ENCODE measurements around the gene SLC9C1.

SLC9C1 gene

GRCh38 chr3:112097378-112097777 lies 196.6 kb downstream of the SLC9C1 start:
- peak; percentile 35 for DNase-seq

DNA sequence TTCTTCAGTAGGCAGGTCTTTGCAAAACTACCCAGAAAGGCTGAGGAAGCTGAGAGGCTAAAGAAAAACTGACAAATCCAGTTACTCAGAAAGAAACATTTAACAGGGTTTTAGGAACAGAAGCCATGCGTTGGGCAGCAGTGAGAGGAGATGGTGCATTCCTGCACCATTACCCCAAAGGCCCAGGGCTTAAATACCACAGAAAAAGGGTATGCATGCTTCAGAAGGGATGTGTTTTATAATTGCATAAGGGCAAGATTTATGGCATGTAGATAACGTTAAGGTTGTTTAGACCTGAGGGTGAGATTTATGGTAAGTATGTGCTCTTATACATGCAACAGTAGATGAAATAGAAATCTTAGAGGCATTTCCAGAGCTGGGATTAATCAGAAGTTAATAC lies 197.8 kb downstream of the SLC9C1 start:
- DNase-seq: no peak

GRCh38 chr3:112095731-112096130 lies 198.3 kb downstream of the SLC9C1 start:
- no peak for DNase-seq

DNA sequence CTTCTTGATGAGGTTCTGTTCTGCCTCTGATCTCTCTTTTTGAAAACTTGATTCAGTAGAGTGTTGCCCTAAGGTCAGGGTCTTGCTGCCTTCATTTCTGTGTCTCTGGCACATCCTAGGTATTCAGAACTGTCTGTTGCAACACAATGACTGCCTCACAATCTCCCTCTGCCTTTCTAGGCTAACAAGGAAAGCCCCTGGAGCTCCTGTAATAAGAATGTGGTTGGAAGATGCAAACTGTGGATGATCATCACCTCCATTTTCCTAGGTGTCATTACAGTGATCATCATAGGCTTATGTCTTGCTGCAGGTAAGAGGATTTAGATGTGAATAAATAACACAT lies 200.9 kb downstream of the SLC9C1 start:
- no peak for DNase-seq

DNA sequence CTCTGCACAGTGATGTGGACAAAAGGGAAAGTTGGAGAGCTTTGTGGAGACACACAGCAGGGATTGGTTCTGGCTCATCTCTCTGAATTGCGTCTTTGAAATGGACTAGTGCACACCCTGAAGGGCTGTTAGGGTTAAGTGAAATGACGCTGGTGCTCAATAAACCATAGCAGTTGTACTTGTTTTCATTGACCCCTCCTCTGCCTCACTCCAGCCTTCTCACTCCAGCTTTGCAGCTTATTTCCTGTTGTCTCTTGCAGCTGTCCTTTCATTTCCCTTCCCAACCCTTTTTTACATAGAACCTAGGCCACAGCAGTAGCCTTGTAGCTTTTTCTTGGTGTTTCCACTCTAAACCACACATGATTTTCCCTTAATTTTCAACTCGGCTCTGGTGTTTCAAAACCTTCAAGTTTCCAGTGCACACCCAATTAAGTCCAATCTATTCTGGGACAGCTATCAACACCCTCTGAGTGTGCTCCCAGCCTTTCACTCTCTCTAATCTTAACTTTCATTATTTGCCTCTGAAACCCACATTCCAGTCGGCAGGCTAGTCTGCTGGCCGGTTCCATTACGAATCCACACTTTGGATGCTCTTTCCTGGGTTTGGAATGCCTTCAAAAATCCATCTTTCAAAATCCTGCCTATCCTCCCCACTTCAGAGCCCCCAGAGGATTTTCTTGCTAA lies 201.4 kb downstream of the SLC9C1 start:
- no peak for DNase-seq

DNA sequence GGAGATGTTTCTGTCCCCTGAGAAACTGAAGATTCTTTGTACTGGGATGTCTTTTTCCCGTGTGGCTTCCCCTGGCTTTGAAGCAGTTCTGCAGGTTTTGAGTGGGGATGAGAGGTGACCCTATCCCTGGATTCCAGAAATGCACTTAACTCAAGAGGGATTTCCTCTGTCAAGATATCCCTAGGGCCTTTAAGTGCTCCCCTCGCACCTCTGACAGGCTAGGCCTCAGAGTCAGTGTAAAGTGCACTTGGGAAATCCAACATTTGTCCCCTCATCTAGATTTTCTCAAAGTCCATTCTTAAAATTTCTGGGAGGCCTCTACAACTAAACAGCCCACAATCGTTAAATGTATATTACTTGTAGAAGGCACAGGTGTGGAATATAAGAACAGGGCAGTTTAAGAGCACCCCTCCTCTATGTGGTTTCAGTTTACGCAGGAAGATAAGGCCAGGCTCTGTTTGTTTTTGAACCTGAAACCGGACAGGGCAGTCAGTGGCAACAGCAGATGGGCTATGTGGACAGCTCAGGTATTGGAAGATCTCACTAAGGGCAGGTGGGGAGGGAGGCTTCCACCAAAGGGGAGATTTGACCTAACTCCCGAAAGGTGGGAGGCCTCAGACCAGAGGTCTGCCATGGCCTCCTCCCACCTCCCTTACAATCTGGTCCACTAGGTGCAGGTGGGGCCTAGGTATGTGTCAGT lies 203.0 kb downstream of the SLC9C1 start:
- DNase-seq: no peak
